NOMO-1 treated with dmso at 0.1 percent for 144 hours (cell line): ENCODE data around the gene WDR18.

Source experiments
- DNase-seq: peaks from one replicate; lab custom pipeline; 2025; ENCODE audit not compliant: unreplicated experiment; lab: John Stamatoyannopoulos, UW

WDR18 gene

GRCh38 chr19:1041272-1041834 lies 57.2 kb downstream of the WDR18 start:
- DNase-seq: no peak

- DNase-seq: no peak
Observed at GRCh38 chr19:1041835-1042685, 57.9 kb downstream of the WDR18 start.

GRCh38 chr19:1042689-1043511 lies 58.8 kb downstream of the WDR18 start:
- DNase-seq: no peak
